Activated T-cell treated with anti-CD3 and anti-CD28 coated beads for 24 hours (primary cell): ENCODE results near the gene TBC1D30.

Source experiments
- DNase-seq: peaks from one replicate; pipeline ENCODE4 v3.0.0-alpha.2; 2020; ENCODE audit warnings: low read depth

Gene TBC1D30

GRCh38 chr12:64860446-64860998 is 36.1 kb downstream of the TBC1D30 start:
- DNase-seq: no peak

- DNase-seq: no peak
These were observed 39.9 kb downstream of the TBC1D30 start for GRCh38 chr12:64864319-64864718.

- DNase-seq: no peak
These were observed 50.7 kb downstream of the TBC1D30 start for GRCh38 chr12:64875186-64875585.

GRCh38 chr12:64876388-64877071 is 52.1 kb downstream of the TBC1D30 start:
- no peak for DNase-seq

GRCh38 chr12:64877363-64878004 is 53.0 kb downstream of the TBC1D30 start:
- no peak for DNase-seq

GRCh38 chr12:64882687-64883086 is 58.2 kb downstream of the TBC1D30 start:
- DNase-seq: no peak

GRCh38 chr12:64883264-64884163 is 59.1 kb downstream of the TBC1D30 start:
- DNase-seq: no peak

GRCh38 chr12:64884164-64884542 is 59.7 kb downstream of the TBC1D30 start:
- no peak for DNase-seq

- DNase-seq: no peak
These were observed 60.3 kb downstream of the TBC1D30 start for GRCh38 chr12:64884728-64885127.

GRCh38 chr12:64889434-64890216 is 65.2 kb downstream of the TBC1D30 start:
- no peak for DNase-seq

GRCh38 chr12:64890873-64891468 is 66.5 kb downstream of the TBC1D30 start:
- DNase-seq: no peak

GRCh38 chr12:64891629-64892028 is 67.2 kb downstream of the TBC1D30 start:
- no peak for DNase-seq

- DNase-seq: no peak
These were observed 68.1 kb downstream of the TBC1D30 start for GRCh38 chr12:64892561-64892960.

- no peak for DNase-seq
These were observed 69.5 kb downstream of the TBC1D30 start for GRCh38 chr12:64893961-64894360.

GRCh38 chr12:64894827-64895475 is 70.5 kb downstream of the TBC1D30 start:
- no peak for DNase-seq

- no peak for DNase-seq
These were observed 71.1 kb downstream of the TBC1D30 start for GRCh38 chr12:64895526-64895925.

GRCh38 chr12:64900540-64900939 is 76.1 kb downstream of the TBC1D30 start:
- DNase-seq: no peak

GRCh38 chr12:64903479-64904152 is 79.2 kb downstream of the TBC1D30 start:
- DNase-seq: no peak

GRCh38 chr12:64907097-64907496 is 82.7 kb downstream of the TBC1D30 start:
- no peak for DNase-seq

- no peak for DNase-seq
These were observed 84.7 kb downstream of the TBC1D30 start for GRCh38 chr12:64909124-64909523.
